GM12873 (cell line): ENCODE measurements around the gene SPTA1.

ENCODE experiments used
- TF ChIP-seq, protein P1 (sequence below): IDR thresholded peaks from 2 replicates; pipeline ENCODE4 v1.5.1; 2012; ENCODE audit warnings: low read depth, mild to moderate bottlenecking, moderate library complexity, low read length, control low read depth; ENCODE audit not compliant: insufficient read depth; ENCODE audit errors: missing control alignments

SPTA1 gene

DNA sequence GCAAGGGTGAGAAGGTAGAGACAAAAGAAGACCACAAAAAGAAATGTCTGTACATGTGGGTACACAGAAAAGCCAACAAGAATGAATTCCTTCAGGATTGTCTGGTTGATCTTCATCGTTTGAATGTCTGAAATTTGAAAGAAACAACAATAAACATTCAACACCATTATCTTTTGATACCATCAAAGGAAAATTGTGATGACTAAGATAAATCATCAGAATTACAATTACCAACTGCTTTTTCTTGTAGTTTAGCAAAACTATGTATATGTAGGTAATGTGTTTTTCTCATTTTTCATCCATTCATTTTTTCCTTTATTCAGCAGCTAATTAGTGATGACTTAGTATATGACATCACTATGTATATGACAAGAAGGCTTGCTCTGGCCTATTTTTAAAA, 106.8 kb downstream of the SPTA1 start, which contains the start of gene OR10X1:
Gene OR10X1 (minus strand): TSS at position 167 of the 400 bp plus-strand sequence. CDS start 0 bp downstream, at position 167.
- TF ChIP-seq, protein P1, sequence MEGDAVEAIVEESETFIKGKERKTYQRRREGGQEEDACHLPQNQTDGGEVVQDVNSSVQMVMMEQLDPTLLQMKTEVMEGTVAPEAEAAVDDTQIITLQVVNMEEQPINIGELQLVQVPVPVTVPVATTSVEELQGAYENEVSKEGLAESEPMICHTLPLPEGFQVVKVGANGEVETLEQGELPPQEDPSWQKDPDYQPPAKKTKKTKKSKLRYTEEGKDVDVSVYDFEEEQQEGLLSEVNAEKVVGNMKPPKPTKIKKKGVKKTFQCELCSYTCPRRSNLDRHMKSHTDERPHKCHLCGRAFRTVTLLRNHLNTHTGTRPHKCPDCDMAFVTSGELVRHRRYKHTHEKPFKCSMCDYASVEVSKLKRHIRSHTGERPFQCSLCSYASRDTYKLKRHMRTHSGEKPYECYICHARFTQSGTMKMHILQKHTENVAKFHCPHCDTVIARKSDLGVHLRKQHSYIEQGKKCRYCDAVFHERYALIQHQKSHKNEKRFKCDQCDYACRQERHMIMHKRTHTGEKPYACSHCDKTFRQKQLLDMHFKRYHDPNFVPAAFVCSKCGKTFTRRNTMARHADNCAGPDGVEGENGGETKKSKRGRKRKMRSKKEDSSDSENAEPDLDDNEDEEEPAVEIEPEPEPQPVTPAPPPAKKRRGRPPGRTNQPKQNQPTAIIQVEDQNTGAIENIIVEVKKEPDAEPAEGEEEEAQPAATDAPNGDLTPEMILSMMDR: no peak

DNA sequence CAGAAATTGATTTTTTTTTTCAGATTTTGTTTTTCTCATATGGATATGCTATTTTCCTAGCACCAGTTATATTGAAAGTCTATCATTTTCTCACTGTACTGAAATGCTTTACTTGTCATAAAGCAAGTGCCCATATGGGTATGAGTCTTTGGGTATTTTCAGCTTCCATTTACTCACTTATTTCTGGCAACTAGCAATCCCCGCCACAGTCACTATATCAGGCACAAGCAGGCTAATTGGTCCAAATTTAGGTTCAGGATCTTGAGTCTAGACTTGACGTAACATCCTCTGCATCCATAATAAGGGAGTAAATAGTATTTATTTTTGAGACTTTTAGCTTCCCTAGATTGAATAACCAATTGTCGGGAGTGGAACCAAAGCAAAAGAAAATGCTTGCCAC, 109.0 kb downstream of the SPTA1 start:
- TF ChIP-seq, protein P1: no peak

DNA sequence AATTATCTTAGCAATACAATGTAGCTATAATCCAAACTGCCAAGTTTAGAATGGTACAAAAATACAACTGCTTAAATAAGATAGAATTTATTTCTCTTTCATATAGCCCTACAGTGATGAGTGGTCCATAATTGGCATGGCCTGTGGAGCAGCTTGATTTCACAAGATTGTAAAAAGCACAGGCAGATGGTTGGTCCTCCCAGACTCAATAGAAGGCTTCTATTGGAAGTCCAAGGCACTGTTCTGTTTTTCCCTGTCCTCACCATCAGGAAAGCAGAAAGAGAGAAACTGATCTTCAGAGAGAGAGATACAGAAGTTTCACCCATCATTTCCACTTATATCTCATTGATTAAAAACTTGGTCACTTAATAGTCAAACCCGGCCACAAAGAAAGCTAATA, 114.3 kb downstream of the SPTA1 start:
- TF ChIP-seq, protein P1: no peak

DNA sequence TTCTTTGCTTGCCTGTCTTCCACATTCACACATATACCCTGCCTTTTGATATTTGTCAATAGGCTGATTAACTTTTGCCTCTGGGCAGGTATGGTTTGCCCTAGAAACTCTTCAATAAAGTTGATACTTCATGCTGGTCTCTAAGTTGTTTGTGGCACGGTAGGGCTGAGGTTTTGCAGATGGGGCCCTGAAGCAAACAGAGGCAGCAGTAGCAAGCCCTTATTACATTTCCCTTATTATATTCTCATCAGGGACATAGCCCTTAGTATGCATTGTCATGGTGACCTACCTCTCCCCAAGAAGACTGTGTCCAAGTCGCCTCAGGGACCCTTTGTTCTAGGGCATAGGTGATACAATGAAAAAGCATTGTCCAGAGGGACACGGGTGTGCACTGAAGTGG, 116.0 kb downstream of the SPTA1 start, which contains the start of gene OR6P1:
Gene OR6P1 (minus strand): TSS at position 101 of the 400 bp plus-strand sequence. CDS start 6,976 bp downstream, outside the sequence.
- TF ChIP-seq, protein P1: no peak

DNA sequence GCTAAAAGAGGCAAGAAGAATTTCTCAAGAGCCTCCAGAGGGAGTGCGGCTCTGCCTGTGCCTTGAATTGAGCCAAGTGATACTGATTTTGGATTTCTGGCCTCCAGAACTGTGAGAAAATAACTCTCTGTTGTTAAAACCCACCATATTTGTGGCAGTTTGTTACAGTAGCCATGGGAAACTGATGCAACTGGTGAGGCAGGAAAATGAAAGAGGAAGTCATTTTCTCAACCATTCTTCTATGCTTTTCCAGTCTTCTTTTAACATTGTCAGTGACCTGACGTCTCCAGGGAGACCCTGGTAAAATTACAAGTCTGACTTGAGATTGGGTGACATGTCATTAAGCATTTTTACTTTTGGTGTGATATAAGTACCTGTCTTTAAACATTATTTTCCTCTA, 121.9 kb downstream of the SPTA1 start:
- TF ChIP-seq, protein P1: no peak

DNA sequence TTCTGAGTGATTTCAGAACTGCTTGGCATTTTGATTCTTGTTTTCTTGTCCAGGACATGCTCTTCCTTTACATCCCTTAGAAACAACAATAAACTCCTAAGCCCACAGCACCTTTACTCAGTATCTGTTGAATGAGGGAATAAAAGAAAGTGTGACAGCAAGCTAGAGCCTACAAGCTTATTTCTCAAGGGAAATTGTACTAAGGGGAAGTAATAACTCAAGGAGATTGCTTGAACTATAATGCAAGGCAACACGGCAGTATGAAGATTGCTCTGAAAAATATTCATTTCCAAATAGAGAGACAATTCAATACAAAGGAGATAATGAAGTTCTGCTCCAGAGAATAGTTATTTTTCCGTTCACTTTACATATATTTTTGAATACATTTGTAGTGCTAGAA, 122.7 kb downstream of the SPTA1 start:
- TF ChIP-seq, protein P1: no peak
